ENCODE measurements around the gene CRYL1.

- no peak for TF ChIP-seq CTCF (IDR thresholded peaks at IDR 0.05)
- TF ChIP-seq POLR2A (IDR thresholded peaks at IDR 0.05): no peak
These were observed 77.2 kb downstream of the CRYL1 start for GRCh38 chr13:20448470-20448869.

Measured in adrenal gland (tissue), 5 donors.